OCI-LY1 (cell line): ENCODE results near the gene CBY3.
"Not testable (repeated sequence)": the region's sequence is repeated elsewhere in the genome, so short reads cannot be mapped to it uniquely, and the experiment has no call there.

Experiments
- H2AFZ ChIP-seq: fragments of 200-600 bp; sonication (generic), shearing (Covaris generic); 2 replicates; pipeline ENCODE4 v1.6.0; 2014; ENCODE audit warnings: antibody characterized with exemption, mild to moderate bottlenecking, low read length
- H3F3A ChIP-seq: fragments of 200-600 bp; sonication (generic), shearing (Covaris generic); 2 replicates; pipeline ENCODE4 v1.6.0; 2014; ENCODE audit warnings: mild to moderate bottlenecking, antibody characterized with exemption, low read length, moderate library complexity; ENCODE audit not compliant: insufficient read depth
- H3K27ac ChIP-seq: fragments of 200-600 bp; sonication (generic); 2 replicates; pipeline ENCODE4 v1.5.1; 2014; ENCODE audit warnings: low read length, mixed run types, mild to moderate bottlenecking, low read depth; ENCODE audit not compliant: poor library complexity, severe bottlenecking
- H3K27me3 ChIP-seq: fragments of 200-600 bp; sonication (generic); 2 replicates; pipeline ENCODE4 v1.6.0; 2014; ENCODE audit warnings: antibody characterized with exemption, mild to moderate bottlenecking, low read length, moderate library complexity; ENCODE audit not compliant: insufficient read depth
- H3K36me3 ChIP-seq: fragments of 200-600 bp; sonication (generic); 2 replicates; pipeline ENCODE4 v1.6.1; 2014; ENCODE audit warnings: mild to moderate bottlenecking, antibody characterized with exemption, low read length, moderate library complexity, mixed read lengths; ENCODE audit not compliant: insufficient read depth
- H3K4me1 ChIP-seq: fragments of 200-600 bp; sonication (generic); 2 replicates; pipeline ENCODE4 v1.5.1; 2014; ENCODE audit warnings: mild to moderate bottlenecking, low read length, moderate library complexity; ENCODE audit not compliant: insufficient read depth, severe bottlenecking
- H3K4me2 ChIP-seq: fragments of 200-600 bp; sonication (generic), shearing (Covaris generic); 2 replicates; pipeline ENCODE4 v1.6.1; 2014; ENCODE audit warnings: low read length
- H3K4me3 ChIP-seq: fragments of 200-600 bp; sonication (generic); 2 replicates; pipeline ENCODE4 v1.5.1; 2014; ENCODE audit warnings: low read length, low read depth, mild to moderate bottlenecking, mixed read lengths; ENCODE audit not compliant: poor library complexity, severe bottlenecking
- H3K79me2 ChIP-seq: fragments of 200-600 bp; shearing (Covaris generic); 2 replicates; pipeline ENCODE4 v1.6.1; 2016; ENCODE audit warnings: mixed run types, low read length, mixed read lengths; ENCODE audit not compliant: insufficient read depth
- H3K9ac ChIP-seq: fragments of 200-600 bp; sonication (generic), shearing (Covaris generic); 2 replicates; pipeline ENCODE4 v1.6.1; 2014; ENCODE audit warnings: mild to moderate bottlenecking, low read length, mixed read lengths
- H3K9me2 ChIP-seq: fragments of 200-600 bp; sonication (generic), shearing (Covaris generic); 2 replicates; pipeline ENCODE4 v1.6.1; 2014; ENCODE audit warnings: low read depth, mild to moderate bottlenecking, low read length, mixed read lengths
- H3K9me3 ChIP-seq: fragments of 200-600 bp; shearing (Covaris generic); 2 replicates; pipeline ENCODE4 v1.6.1; 2014; ENCODE audit warnings: low read length, mixed read lengths
- H4K20me1 ChIP-seq: fragments of 200-600 bp; sonication (generic), shearing (Covaris generic); 2 replicates; pipeline ENCODE4 v1.6.0; 2016; ENCODE audit warnings: mild to moderate bottlenecking, low read length; ENCODE audit not compliant: insufficient read depth
- EZH2 ChIP-seq: fragments of 200-600 bp; sonication (generic), shearing (Covaris generic); IDR thresholded peaks from 2 replicates; pipeline ENCODE4 v1.8.0; 2017; ENCODE audit warnings: borderline replicate concordance, mixed run types, mild to moderate bottlenecking, antibody characterized with exemption, low read length, moderate library complexity, mixed read lengths
- TF ChIP-seq, protein P1 (sequence below): fragments of 200-600 bp; sonication (generic), shearing (Covaris generic); IDR thresholded peaks from 2 replicates; pipeline ENCODE4 v1.5.1; 2017; ENCODE audit warnings: mild to moderate bottlenecking, antibody characterized with exemption, low read length, moderate library complexity, mixed read lengths

The CBY3 gene

GRCh38 chr5:179699616-179700237, 18.9 kb upstream of the CBY3 start:
- Histone ChIP-seq H2AFZ (no peak overlapping the region), H3K4me2 (peak overlapping the region; percentile 74), H4K20me1 (no peaks in the 10 kb centered on the region), H3K79me2 (peaks cover 54% of the 10 kb centered on the region), H3K36me3 (peaks cover 42% of the 10 kb centered on the region), H3K9me2 (no peaks in the 10 kb centered on the region), H3K4me3 (peak overlapping the region; percentile 86), H3K4me1 (peaks cover 29% of the 10 kb centered on the region), H3F3A (no peaks in the 10 kb centered on the region), H3K27me3 (no peaks in the 10 kb centered on the region), H3K9ac (peak overlapping the region; percentile 93), H3K9me3 (no peaks in the 10 kb centered on the region), H3K27ac (peak overlapping the region; percentile 56)
- TF ChIP-seq, protein P1, sequence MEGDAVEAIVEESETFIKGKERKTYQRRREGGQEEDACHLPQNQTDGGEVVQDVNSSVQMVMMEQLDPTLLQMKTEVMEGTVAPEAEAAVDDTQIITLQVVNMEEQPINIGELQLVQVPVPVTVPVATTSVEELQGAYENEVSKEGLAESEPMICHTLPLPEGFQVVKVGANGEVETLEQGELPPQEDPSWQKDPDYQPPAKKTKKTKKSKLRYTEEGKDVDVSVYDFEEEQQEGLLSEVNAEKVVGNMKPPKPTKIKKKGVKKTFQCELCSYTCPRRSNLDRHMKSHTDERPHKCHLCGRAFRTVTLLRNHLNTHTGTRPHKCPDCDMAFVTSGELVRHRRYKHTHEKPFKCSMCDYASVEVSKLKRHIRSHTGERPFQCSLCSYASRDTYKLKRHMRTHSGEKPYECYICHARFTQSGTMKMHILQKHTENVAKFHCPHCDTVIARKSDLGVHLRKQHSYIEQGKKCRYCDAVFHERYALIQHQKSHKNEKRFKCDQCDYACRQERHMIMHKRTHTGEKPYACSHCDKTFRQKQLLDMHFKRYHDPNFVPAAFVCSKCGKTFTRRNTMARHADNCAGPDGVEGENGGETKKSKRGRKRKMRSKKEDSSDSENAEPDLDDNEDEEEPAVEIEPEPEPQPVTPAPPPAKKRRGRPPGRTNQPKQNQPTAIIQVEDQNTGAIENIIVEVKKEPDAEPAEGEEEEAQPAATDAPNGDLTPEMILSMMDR = no peak
- no peak for TF ChIP-seq EZH2

- H3K9ac ChIP-seq = peak within 1 kb of the TSS; percentile 99
- peak within 1 kb of the TSS; percentile 97 for H3K4me2 ChIP-seq
- H3K36me3 ChIP-seq = peaks cover 38% of the 10 kb centered on the region
- H3K4me1 ChIP-seq = peaks cover 29% of the 10 kb centered on the region
- no peaks in the 10 kb centered on the region for H3K9me2 ChIP-seq
- no peaks in the 10 kb centered on the region for H3K9me3 ChIP-seq
- no peak for TF ChIP-seq EZH2
- TF ChIP-seq, protein P1 = no peak
- H3K27ac ChIP-seq = peak within 1 kb of the TSS; percentile 92
- H4K20me1 ChIP-seq = no peaks in the 10 kb centered on the region
- H3K4me3 ChIP-seq = peak within 1 kb of the TSS; percentile 86
- H3F3A ChIP-seq = no peaks in the 10 kb centered on the region
- no peaks in the 10 kb centered on the region for H3K27me3 ChIP-seq
- H2AFZ ChIP-seq = no peak within 1 kb of the TSS
- peaks cover 51% of the 10 kb centered on the region for H3K79me2 ChIP-seq
Observed at GRCh38 chr5:179698935-179699615, 18.2 kb upstream of the CBY3 start, which contains the start of gene CANX. CANX (plus strand) TSS chr5:179698967; CDS start chr5:179705682, 6,715 bp downstream.

GRCh38 chr5:179697993-179698934, 17.4 kb upstream of the CBY3 start:
- Histone ChIP-seq H2AFZ (no peak overlapping the region), H3K9me2 (no peaks in the 10 kb centered on the region), H3K27ac (peak overlapping the region; percentile 92), H3K4me2 (peak overlapping the region; percentile 97), H3F3A (no peaks in the 10 kb centered on the region), H3K27me3 (no peaks in the 10 kb centered on the region), H3K4me3 (peak overlapping the region; percentile 86), H4K20me1 (no peaks in the 10 kb centered on the region), H3K4me1 (peaks cover 29% of the 10 kb centered on the region), H3K36me3 (peaks cover 30% of the 10 kb centered on the region), H3K79me2 (peaks cover 43% of the 10 kb centered on the region), H3K9ac (peak overlapping the region; percentile 99), H3K9me3 (no peaks in the 10 kb centered on the region)
- TF ChIP-seq, protein P1 = no peak
- no peak for TF ChIP-seq EZH2

- H3K9ac ChIP-seq = peak overlapping the region; percentile 99
- not testable (repeated sequence) for H4K20me1 ChIP-seq, H2AFZ ChIP-seq, H3K9me2 ChIP-seq, H3K27me3 ChIP-seq, H3K9me3 ChIP-seq, H3F3A ChIP-seq
- H3K79me2 ChIP-seq = peaks cover 36% of the 10 kb centered on the region
- H3K27ac ChIP-seq = peak overlapping the region; percentile 92
- peaks cover 29% of the 10 kb centered on the region for H3K4me1 ChIP-seq
- H3K4me2 ChIP-seq = peak overlapping the region; percentile 97
- H3K4me3 ChIP-seq = peak overlapping the region; percentile 86
- peaks cover 23% of the 10 kb centered on the region for H3K36me3 ChIP-seq
Observed at GRCh38 chr5:179697543-179697942, 16.7 kb upstream of the CBY3 start.
